T-helper 2 cell treated with Interferon-gamma antibody and Interleukin-4, amounts not matched to agents 100 ng/mL and 5 ng/mL, for 36 hours (primary cell): ENCODE results near the gene FHIT. TPM values are rescaled to one million over a fixed set of nuclear protein-coding genes. Genes with fewer than 3 reads are reported as not detected.

ENCODE experiments used
- intact Hi-C: fragments of 100-400 bp; cut with micrococcal nuclease; formaldehyde crosslinking; loops from one replicate; pipeline ENCODE4 v1.15.1; 2023
- total RNA-seq: library from RNA; stranded (reverse); gene quantifications from 2 replicates; pipeline ENCODE4 v1.2.3, GENCODE V29; 2022

The FHIT gene
- total RNA-seq, 1 donor from 2014 or later = 40.4 TPM

DNA sequence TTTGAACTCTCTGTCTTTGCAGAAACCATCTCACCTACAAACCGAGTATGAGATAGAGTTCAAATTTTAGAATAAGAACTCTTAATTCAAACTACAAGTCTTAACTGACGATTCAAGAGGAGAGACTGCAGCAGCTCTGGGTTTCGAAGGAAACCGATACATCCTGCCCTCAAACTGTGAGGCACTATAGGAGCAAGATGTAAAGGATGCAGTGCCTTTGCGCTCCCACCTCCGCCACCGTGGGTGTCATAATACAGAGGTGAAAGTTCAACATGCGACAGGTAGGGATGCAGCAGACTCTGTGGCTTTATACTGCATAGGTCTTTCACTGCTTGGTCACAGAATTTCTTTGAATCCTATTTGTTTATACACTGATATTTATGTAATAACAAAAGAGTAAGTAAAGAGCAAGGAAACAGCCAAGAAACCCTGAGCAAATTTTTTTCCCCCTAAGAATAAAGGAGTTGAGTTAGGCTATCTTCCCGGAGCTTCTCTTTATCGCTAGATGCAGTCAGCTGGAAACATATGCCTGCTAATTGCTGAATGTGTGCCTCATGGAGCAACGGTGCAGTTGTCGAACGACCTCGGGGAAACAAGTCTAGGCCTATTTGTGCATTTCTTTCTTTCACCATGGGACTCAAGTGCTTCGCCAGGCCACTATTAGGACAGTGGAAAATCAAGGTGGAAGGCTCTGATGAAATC, 1103.9 kb downstream of the FHIT start:
- intact Hi-C loops = no loop called here

DNA sequence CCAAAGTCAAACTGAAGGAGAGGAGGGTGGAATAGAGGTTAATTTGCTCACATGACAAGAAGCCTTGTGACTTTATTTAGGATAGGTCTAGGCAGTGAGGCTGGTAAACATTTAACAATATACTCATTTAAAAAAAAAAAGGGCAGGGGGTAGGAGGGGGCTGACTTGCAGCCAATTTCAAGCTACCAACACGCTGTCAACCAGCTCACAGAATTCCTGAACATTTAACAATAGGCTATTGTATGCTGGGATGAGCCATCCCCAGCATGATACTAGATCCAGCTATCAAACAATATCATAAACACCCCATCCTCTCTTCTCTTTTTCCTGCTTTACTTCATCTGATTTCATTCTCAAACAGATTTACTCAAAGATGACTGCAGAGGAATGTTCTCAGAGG, 1105.1 kb downstream of the FHIT start:
- intact Hi-C loops = no loop called here

DNA sequence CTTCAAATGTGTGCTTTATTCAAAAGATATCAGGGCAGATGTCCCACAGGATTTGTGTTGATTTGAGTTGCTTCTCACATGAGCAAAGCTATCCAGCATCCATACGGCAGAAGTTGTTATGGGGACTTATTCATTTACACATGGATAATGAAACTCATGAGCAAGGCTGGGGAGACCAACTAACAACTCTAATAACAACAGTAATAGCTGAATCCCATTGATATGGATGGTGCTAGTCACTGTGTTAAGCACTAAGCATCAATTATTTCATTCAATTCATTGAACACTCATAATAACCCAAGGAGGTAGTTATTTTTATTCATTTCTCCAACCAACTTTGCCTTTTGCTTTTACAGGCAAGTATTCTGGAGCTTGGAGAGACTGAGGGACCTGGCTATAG, 1107.2 kb downstream of the FHIT start:
- intact Hi-C loops = no loop called here

DNA sequence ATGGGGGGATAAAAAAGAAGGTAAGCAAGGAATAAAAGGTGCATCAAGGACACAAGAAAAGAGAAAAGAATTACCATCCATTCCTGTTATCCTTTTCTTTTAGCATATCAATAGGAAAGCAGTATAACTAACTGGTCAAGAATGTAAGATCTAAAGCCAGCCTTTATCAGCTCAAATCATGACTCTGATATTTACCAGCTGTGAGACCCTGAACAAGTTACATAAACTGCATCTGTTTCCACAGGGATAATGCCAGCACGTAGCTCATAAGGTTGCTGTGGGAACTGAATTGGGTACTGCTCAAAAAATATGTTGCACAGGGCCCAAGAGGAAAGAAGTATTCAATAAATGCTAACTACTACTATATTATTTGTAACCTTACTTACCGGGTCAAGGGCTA, 1109.2 kb downstream of the FHIT start:
- intact Hi-C loops = no loop called here

DNA sequence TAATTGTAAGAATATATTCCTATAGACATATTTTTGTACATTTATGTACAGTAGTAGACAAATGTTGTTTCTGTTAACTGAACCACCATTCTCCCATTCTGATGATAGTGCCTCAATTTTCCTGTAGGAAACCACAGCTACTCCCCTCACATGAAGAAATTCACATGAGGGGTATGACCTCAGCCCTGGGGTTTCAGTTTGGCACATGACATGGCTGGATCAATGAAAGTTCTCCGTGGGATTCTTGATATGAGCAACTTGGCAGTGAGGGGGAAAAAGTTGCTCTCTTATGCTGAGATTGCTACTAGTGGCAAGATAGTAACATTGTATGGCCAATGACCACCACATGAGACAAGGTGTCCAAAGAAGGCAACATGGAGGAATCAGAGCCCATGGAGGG, 1111.1 kb downstream of the FHIT start:
- intact Hi-C loops = no loop called here

- intact Hi-C loops = no loop called here
Measured at GRCh38 chr3:60136601-60137000, 1114.7 kb downstream of the FHIT start.

DNA sequence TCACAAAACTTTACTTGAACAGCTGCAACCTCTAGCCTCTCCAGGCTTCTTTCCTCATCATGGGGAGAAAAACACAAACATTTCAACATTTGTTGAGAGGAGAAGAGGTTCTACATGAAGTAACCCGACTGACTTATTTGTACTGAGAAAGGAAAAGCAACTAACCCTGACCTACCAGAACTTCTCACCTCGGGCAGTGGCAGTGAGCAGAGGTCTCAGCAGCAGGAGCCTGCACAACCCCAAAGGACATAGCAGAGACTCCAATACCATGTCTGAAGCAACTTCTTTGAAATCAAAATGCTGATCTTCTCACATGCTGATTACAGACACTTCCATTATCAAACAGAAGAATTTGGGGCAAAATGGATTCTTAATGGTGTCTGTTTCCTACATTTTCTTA, 1115.8 kb downstream of the FHIT start:
- intact Hi-C loops = no loop called here

DNA sequence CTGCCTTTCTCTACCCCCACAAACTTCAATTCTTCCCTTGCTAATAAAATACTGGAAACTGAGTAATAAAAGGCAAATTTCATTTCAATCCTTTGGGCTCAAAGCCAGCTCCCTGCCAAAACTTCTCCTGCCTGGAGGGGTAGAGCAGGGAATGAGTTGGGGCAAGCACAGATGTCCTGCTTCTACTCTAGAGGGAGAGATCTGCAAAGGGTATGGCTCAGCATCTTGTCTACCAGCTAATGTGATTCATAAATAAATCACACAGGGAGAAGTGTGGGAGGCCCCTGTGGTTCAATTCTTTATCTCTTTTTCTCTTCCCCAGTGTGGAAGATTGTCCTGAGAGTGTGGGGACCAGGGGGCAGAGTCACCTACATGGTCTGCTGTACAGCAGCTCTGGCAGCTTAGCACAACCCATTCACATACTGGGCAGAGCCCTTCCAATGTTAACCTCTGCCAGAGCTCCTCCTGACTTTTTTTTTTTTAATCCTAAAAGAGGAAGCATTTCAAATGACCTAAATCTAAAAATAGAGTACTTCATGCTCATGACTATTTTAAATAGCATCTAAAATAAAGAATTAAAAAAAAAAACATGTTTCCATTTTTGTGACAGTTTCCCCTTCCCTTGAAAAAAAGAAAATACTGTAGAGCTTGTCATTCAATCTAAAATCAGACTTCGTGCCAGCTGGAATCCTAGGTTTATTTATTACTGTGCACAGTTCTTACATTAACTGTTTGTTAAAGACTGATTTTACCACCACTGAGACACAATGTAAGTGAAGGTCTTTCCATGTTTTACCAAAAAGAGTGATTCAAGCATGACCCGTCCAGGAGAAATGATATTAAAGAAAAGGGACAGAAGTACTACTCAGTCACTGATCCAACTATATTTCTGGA, 1117.7 kb downstream of the FHIT start:
- intact Hi-C loops = no loop called here

GRCh38 chr3:60131618-60132017, 1119.6 kb downstream of the FHIT start:
- intact Hi-C loops = no loop called here

GRCh38 chr3:60126511-60127304, 1124.5 kb downstream of the FHIT start:
- intact Hi-C loops = no loop called here

GRCh38 chr3:60125686-60126085, 1125.6 kb downstream of the FHIT start:
- intact Hi-C loops = no loop called here

GRCh38 chr3:60120245-60120644, 1131.0 kb downstream of the FHIT start:
- intact Hi-C loops = no loop called here

DNA sequence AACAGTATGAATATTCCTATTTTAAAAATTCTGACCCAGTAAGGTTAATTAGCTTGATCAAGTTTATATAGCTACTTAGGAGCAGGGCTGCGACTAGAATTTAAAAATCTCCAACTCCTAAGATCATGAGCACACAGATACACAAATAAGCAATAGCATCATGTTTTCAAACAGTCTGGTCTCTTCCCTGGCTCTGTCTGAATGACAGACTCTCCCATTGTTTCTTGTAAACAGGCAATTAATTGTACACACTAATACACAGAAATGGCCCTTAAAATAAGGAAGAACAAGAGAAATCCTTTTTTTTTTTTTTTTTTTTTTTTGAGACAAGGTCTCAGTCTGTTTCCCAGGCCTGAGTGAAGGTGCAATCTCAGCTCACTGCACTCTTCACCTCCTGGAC, 1137.1 kb downstream of the FHIT start:
- intact Hi-C loops = no loop called here

DNA sequence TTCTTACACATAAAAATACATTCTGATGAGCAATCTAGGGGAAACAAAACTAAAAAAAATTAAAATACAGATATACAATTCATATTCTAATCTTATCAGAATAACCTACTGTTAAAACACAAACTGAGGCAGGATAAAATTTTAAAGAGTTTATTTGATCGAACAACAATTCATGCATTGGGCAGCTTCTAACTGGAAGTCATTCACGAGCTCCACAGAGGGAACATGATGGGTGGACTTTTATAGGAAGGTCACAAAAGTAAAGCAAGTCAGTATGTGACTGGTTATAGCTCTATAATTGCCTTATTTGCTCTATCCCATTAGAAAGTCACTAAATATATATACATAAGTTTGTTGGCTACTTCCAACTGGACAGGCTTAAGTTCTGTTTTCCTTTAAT, 1144.0 kb downstream of the FHIT start:
- intact Hi-C loops = no loop called here

- intact Hi-C loops = no loop called here
Measured at GRCh38 chr3:60102154-60102553, 1149.1 kb downstream of the FHIT start.

GRCh38 chr3:60101621-60102020, 1149.6 kb downstream of the FHIT start:
- intact Hi-C loops = no loop called here

- intact Hi-C loops = no loop called here
Measured at GRCh38 chr3:60096403-60096802, 1154.8 kb downstream of the FHIT start.

- intact Hi-C loops = no loop called here
Measured at GRCh38 chr3:60095930-60096329, 1155.3 kb downstream of the FHIT start.

DNA sequence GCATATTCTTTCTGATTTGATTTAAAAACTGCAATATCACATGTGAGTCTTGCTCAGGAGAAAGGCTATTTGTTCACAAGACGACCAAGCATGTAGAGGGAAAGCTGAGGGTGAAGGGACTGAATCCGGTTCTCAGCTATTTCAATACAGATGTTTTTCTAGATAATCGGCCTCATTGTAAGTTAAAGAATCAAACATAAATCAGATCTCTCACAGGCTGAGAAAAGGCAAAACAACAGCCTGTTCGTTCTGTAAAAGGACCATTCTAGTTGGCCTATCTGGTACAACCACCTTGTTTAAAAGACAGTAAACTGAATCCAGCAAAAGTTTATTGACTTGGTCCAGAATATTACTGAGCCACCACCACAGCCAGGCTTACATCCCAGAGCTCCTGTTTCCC, 1155.7 kb downstream of the FHIT start:
- intact Hi-C loops = no loop called here

DNA sequence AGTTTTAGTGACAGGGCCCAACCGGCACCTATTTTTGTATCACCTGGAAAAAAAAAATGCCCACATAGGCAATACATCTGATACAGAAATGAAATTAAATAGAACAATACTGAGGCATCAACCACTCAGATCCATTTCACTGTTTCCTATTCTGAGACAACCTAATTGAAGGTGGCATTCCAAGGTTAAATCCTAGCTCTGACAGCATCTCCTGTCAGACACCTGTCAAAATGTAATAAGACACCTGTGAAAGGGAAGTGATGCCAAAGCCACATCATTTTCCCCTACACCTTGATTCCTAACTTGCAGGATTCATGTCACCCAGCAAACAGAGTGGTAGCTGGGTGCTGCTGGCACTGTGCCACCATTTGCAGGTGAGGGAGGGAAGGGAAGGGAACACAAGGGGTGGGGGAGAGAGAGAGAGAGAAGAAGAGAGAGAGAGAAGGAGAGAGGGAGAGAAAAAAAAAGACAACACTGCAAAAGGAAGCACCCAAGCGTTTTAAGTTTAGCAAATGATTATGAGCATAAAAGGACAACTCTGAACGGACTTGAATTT, 1156.8 kb downstream of the FHIT start:
- intact Hi-C loops = no loop called here

GRCh38 chr3:60090548-60090947, 1160.7 kb downstream of the FHIT start:
- intact Hi-C loops = no loop called here

DNA sequence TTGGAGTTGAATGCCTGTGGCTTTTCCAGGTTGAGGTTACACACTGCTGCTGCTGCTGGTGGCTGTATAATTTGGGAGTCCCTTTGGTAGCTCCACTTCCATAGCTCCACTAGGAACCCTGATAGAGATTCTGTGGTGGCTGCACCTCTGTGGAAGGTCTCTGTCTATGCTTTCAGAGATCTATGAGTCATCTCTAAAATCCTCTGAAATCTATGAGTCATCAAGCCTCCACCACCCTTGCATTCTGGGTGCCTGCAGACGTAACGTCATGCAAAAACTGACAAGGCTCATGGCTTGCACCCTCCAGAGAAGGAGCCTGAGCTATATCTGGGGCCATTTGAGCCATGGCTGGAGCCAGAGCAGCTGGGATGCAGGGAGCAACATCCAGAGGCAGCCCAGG, 1164.4 kb downstream of the FHIT start:
- intact Hi-C loops = no loop called here
